Neutrophil (primary cell): ENCODE results near the gene ICAM4.
"Not testable (repeated sequence)": the region's sequence is repeated elsewhere in the genome, so short reads cannot be mapped to it uniquely, and the experiment has no call there.

Source experiments
- H3K27ac ChIP-seq: fragments of 200-600 bp; sonication (generic); 2 replicates; pipeline ENCODE4 v1.5.1; 2016; ENCODE audit warnings: mild to moderate bottlenecking, moderate library complexity
- H3K27me3 ChIP-seq: fragments of 200-600 bp; sonication (generic); 2 replicates; pipeline ENCODE4 v1.6.0; 2016; ENCODE audit warnings: mild to moderate bottlenecking
- H3K36me3 ChIP-seq: fragments of 200-600 bp; sonication (generic); 2 replicates; pipeline ENCODE4 v1.5.1; 2017
- H3K4me1 ChIP-seq, 2 experiments: fragments of 200-600 bp in 1 of 2; sonication (generic) in 1 of 2; 1 replicate in 1 of 2; 2 replicates in 1 of 2; pipeline versions ENCODE4 v1.5.1 to v1.6.1; 2013 to 2016; ENCODE audit warnings: low read depth in 1 of 2, low read length in 1 of 2, mild to moderate bottlenecking in 1 of 2, moderate library complexity in 1 of 2; ENCODE audit not compliant: control insufficient read depth in 1 of 2, insufficient read depth in 1 of 2
- H3K4me3 ChIP-seq, 2 experiments: fragments of 200-600 bp in 1 of 2; sonication (generic) in 1 of 2; 1 replicate in 1 of 2; 2 replicates in 1 of 2; pipeline ENCODE4 v1.5.1; 2013 to 2016; ENCODE audit warnings: low read depth in 1 of 2, low read length in 1 of 2, mild to moderate bottlenecking in 1 of 2, moderate library complexity in 1 of 2
- H3K9me3 ChIP-seq: fragments of 200-600 bp; sonication (generic); 2 replicates; pipeline ENCODE4 v1.5.1; 2016
- TF ChIP-seq, protein P1 (sequence below): fragments of 200-600 bp; sonication (generic); IDR thresholded peaks from 2 replicates; pipeline ENCODE4 v1.5.1; 2016; ENCODE audit warnings: antibody characterized with exemption

ICAM4 gene, protein sequence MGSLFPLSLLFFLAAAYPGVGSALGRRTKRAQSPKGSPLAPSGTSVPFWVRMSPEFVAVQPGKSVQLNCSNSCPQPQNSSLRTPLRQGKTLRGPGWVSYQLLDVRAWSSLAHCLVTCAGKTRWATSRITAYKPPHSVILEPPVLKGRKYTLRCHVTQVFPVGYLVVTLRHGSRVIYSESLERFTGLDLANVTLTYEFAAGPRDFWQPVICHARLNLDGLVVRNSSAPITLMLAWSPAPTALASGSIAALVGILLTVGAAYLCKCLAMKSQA

DNA sequence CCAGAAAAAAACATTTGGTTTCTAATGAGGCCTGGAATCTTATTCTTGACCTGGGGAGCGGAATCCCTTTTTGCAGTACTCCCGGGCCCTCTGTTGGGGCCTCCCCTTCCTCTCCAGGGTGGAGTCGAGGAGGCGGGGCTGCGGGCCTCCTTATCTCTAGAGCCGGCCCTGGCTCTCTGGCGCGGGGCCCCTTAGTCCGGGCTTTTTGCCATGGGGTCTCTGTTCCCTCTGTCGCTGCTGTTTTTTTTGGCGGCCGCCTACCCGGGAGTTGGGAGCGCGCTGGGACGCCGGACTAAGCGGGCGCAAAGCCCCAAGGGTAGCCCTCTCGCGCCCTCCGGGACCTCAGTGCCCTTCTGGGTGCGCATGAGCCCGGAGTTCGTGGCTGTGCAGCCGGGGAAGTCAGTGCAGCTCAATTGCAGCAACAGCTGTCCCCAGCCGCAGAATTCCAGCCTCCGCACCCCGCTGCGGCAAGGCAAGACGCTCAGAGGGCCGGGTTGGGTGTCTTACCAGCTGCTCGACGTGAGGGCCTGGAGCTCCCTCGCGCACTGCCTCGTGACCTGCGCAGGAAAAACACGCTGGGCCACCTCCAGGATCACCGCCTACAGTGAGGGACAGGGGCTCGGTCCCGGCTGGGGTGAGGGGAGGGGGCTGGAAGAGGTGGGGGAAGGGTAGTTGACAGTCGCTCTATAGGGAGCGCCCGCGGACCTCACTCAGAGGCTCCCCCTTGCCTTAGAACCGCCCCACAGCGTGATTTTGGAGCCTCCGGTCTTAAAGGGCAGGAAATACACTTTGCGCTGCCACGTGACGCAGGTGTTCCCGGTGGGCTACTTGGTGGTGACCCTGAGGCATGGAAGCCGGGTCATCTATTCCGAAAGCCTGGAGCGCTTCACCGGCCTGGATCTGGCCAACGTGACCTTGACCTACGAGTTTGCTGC is at the start of gene ICAM4:
TSS of gene ICAM4 (plus strand) at position 153 of the 935 bp plus-strand sequence. CDS start at position 211, 58 bp downstream.
- peaks cover 51% of the 10 kb centered on the region for H3K27me3 ChIP-seq
- H3K27ac ChIP-seq = peak within 1 kb of the TSS; percentile 70
- peaks cover 60 to 64% of the 10 kb centered on the region in 2 experiments for H3K4me1 ChIP-seq
- TF ChIP-seq, protein P1, sequence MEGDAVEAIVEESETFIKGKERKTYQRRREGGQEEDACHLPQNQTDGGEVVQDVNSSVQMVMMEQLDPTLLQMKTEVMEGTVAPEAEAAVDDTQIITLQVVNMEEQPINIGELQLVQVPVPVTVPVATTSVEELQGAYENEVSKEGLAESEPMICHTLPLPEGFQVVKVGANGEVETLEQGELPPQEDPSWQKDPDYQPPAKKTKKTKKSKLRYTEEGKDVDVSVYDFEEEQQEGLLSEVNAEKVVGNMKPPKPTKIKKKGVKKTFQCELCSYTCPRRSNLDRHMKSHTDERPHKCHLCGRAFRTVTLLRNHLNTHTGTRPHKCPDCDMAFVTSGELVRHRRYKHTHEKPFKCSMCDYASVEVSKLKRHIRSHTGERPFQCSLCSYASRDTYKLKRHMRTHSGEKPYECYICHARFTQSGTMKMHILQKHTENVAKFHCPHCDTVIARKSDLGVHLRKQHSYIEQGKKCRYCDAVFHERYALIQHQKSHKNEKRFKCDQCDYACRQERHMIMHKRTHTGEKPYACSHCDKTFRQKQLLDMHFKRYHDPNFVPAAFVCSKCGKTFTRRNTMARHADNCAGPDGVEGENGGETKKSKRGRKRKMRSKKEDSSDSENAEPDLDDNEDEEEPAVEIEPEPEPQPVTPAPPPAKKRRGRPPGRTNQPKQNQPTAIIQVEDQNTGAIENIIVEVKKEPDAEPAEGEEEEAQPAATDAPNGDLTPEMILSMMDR = no peak
- peaks cover 42% of the 10 kb centered on the region for H3K36me3 ChIP-seq
- H3K4me3 ChIP-seq = peak within 1 kb of the TSS; percentile 52 to 64
- no peaks in the 10 kb centered on the region for H3K9me3 ChIP-seq

DNA sequence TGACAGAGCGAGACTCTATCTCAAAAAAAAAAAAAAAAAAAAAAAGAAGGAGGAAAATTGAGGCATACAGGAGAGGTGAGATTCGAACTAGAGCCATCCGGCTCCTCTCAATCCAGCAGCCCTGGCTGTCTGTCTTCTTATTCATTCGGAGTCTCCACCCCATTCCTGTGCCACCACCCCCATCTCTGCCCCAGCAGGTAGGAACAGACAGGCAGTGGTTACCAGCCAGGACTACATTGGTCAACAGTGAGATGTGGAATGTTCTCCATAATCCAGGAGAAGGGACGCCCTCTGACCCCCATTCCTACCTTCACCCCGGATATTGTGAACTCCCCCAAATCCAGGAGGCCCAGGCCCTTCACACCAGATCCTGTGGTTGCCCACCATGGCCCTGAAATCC is 49.1 kb upstream of the ICAM4 start:
- Histone ChIP-seq H3K36me3 (no peaks in the 10 kb centered on the region), H3K27me3 (peaks cover 7% of the 10 kb centered on the region), H3K27ac (no peak overlapping the region), H3K4me3 (no peak overlapping the region), H3K9me3 (no peaks in the 10 kb centered on the region), H3K4me1 (peaks cover 7 to 8% of the 10 kb centered on the region in 2 experiments)
- TF ChIP-seq, protein P1 = no peak

DNA sequence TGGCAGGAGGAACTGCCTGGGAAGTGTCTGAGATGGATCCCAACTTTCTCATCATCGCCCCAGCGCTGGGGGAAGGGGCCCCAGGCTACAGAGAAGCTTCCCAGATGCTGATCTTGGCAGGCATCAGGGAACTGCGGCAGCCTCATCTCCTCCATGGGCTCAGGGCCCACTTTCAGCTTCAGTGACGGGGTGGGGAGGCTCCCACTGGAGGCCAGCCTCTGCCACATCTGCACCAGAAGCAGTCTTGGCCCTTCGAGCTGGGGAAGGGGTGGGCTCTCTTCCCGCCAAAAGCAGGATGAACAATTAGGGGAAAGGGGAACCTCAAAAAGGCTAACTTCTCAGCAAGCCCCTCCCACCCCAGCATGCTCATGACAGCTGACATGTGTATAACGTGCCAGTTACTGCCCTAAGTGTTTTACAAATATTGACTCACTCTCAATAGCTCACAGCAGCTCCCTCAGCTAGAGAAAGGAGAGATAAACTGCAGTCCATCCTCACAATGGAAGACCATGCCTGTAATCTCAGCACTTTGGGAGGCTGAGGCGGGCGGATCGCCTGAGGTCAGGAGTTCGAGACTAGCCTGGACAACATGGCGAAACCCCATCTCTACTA is 48.5 kb upstream of the ICAM4 start:
- H3K4me3 ChIP-seq = no peak overlapping the region
- no peaks in the 10 kb centered on the region for H3K9me3 ChIP-seq
- peaks cover 7 to 8% of the 10 kb centered on the region in 2 experiments for H3K4me1 ChIP-seq

DNA sequence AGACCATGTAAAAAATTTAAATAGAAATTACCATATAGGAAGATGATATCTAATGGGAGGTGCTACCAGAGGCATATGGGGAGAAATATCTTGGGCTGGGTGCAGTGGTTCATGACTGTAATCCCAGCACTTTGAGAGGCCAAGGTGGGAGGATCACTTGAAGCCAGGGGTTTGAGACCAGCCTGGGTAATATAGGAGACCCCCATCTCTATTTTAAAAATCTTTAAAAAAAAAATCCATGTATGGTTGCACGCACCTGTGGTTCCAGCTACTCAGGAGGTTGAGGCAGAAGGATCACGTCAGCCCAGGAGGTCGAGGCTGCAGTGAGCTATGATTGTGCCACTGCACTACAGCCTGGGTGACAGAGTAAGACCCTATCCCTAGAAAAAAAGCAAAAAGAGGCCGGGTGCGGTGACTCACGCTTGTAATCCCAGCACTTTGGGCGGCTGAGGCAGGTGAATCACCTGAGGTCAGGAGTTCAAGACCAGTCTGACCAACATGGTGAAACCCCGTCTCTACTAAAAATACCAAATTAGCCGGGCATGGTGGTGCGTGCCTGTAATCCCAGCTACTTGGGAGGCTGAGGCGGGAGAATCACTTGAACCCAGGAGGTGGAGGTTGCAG is 44.8 kb upstream of the ICAM4 start:
- not testable (repeated sequence) for H3K27me3 ChIP-seq, H3K4me3 ChIP-seq, H3K27ac ChIP-seq, H3K36me3 ChIP-seq, H3K9me3 ChIP-seq, H3K4me1 ChIP-seq

More for the DNA sequence above, 48.5 kb upstream of the ICAM4 start:
- Histone ChIP-seq H3K36me3 (no peaks in the 10 kb centered on the region), H3K27ac (no peak overlapping the region), H3K27me3 (peaks cover 1% of the 10 kb centered on the region)
- TF ChIP-seq, protein P1 = no peak

GRCh38 chr19:10243606-10244005 is 43.1 kb upstream of the ICAM4 start:
- Histone ChIP-seq H3K4me1 (no peaks in the 10 kb centered on the region), H3K27me3 (no peaks in the 10 kb centered on the region), H3K9me3 (no peaks in the 10 kb centered on the region), H3K4me3 (no peak overlapping the region), H3K27ac (no peak overlapping the region), H3K36me3 (no peaks in the 10 kb centered on the region)
- TF ChIP-seq, protein P1 = no peak
